ENCODE measurements around the gene KLK4.

DNA sequence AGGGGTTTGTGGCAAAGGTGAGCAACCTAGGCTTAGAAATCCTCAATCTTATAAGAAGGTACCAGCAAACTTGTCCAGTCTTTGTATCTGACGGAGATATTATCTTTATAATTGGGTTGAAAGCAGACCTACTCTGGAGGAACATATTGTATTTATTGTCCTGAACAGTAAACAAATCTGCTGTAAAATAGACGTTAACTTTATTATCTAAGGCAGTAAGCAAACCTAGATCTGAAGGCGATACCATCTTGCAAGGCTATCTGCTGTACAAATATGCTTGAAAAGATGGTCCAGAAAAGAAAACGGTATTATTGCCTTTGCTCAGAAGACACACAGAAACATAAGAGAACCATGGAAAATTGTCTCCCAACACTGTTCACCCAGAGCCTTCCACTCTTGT is 41.7 kb downstream of the KLK4 start:
- TF ChIP-seq, protein P1, sequence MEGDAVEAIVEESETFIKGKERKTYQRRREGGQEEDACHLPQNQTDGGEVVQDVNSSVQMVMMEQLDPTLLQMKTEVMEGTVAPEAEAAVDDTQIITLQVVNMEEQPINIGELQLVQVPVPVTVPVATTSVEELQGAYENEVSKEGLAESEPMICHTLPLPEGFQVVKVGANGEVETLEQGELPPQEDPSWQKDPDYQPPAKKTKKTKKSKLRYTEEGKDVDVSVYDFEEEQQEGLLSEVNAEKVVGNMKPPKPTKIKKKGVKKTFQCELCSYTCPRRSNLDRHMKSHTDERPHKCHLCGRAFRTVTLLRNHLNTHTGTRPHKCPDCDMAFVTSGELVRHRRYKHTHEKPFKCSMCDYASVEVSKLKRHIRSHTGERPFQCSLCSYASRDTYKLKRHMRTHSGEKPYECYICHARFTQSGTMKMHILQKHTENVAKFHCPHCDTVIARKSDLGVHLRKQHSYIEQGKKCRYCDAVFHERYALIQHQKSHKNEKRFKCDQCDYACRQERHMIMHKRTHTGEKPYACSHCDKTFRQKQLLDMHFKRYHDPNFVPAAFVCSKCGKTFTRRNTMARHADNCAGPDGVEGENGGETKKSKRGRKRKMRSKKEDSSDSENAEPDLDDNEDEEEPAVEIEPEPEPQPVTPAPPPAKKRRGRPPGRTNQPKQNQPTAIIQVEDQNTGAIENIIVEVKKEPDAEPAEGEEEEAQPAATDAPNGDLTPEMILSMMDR (IDR thresholded peaks at IDR 0.05; ENCODE audit: extremely low read depth in 1 of 2, insufficient read depth in 1 of 2, low read depth in 1 of 2, low read length in 2 of 2), result no peak
- TF ChIP-seq POLR2AphosphoS5 (IDR thresholded peaks at IDR 0.05; ENCODE audit: insufficient read depth, low read depth, low read length) (no peak), POLR2A (IDR thresholded peaks at IDR 0.05; ENCODE audit: low read depth, low read length) (no peak), EZH2 (IDR thresholded peaks at IDR 0.05; ENCODE audit: borderline replicate concordance, low read depth, low read length, severe bottlenecking) (no peak), FOS (IDR thresholded peaks at IDR 0.05; ENCODE audit: borderline replicate concordance, insufficient read depth, low read length) (no peak)
